Natural killer cell (primary cell): ENCODE data around the gene NCK1. TPM values are rescaled to one million over a fixed set of nuclear protein-coding genes. Genes with fewer than 3 reads are reported as not detected.
A peak's percentile ranks its signal among the peaks of the same experiment; 100 is the strongest.

Experiments used
- ATAC-seq, 3 donors: fragments of 150-1000 bp in 2 of 3; fragments of 200-7000 bp in 1 of 3; cut with Tn5 transposase; 1 replicate in 1 of 3; 2 replicates in 2 of 3; pipeline ENCODE4 v1.10.0; 2021; ENCODE audit warnings: mild to moderate bottlenecking in 2 of 3, moderate library complexity in 2 of 3
- DNase-seq, 2 donors: peaks; one replicate each; pipeline versions ENCODE4 v3.0.0 to v3.0.0-alpha.2; 2013 to 2021; ENCODE audit warnings: mixed read lengths in 1 of 2
- H3K27ac ChIP-seq: one replicate; pipeline ENCODE4 v1.5.1; 2013; ENCODE audit warnings: mild to moderate bottlenecking, low read length
- H3K27me3 ChIP-seq: one replicate; pipeline ENCODE4 v1.6.1; 2013; ENCODE audit warnings: low read length; ENCODE audit not compliant: control insufficient read depth, insufficient read depth
- H3K36me3 ChIP-seq: one replicate; pipeline ENCODE4 v1.6.1; 2013; ENCODE audit warnings: low read length; ENCODE audit not compliant: control insufficient read depth, insufficient read depth
- H3K4me1 ChIP-seq: one replicate; pipeline ENCODE4 v1.6.1; 2013; ENCODE audit warnings: low read length; ENCODE audit not compliant: control insufficient read depth, insufficient read depth
- H3K4me3 ChIP-seq: one replicate; pipeline ENCODE4 v1.5.1; 2013; ENCODE audit warnings: low read length
- H3K9me3 ChIP-seq: one replicate; pipeline ENCODE4 v1.6.1; 2013; ENCODE audit warnings: low read length; ENCODE audit not compliant: control insufficient read depth, insufficient read depth
- H3K27ac Mint-ChIP-seq, 2 donors: one replicate each; pipeline ENCODE4 v1.8.0; 2022; ENCODE audit warnings: mild to moderate bottlenecking in 2 of 2, mixed read lengths in 2 of 2, moderate library complexity in 1 of 2
- H3K27me3 Mint-ChIP-seq, 2 donors: one replicate each; pipeline ENCODE4 v1.8.0; 2022; ENCODE audit warnings: low read depth in 2 of 2, mixed read lengths in 2 of 2
- H3K36me3 Mint-ChIP-seq: one replicate; pipeline ENCODE4 v1.8.0; 2022; ENCODE audit warnings: mixed read lengths
- H3K4me1 Mint-ChIP-seq, 2 donors: one replicate each; pipeline ENCODE4 v1.8.0; 2022; ENCODE audit warnings: mixed read lengths in 2 of 2
- H3K4me3 Mint-ChIP-seq: one replicate; pipeline ENCODE4 v1.8.0; 2022; ENCODE audit warnings: mild to moderate bottlenecking, moderate library complexity, mixed read lengths
- H3K9me3 Mint-ChIP-seq, 2 donors: one replicate each; pipeline ENCODE4 v1.8.0; 2022; ENCODE audit warnings: mixed read lengths in 2 of 2
- CTCF ChIP-seq: fragments of 200-600 bp; IDR thresholded peaks from one replicate; pipeline ENCODE4 v1.8.0; 2022; ENCODE audit warnings: antibody characterized with exemption
- WGBS: methylation state at CpG from one replicate; pipeline ENCODE4 v1.1.7; 2013; ENCODE audit warnings: missing lambda C conversion rate; ENCODE audit not compliant: insufficient coverage; 5-methylcytosine and 5-hydroxymethylcytosine counted together
- intact Hi-C: fragments of 100-400 bp; cut with micrococcal nuclease; formaldehyde crosslinking; loops from one replicate; pipeline ENCODE4 v1.14.2; 2022
- total RNA-seq, 4 donors: library from RNA; stranded (reverse); fragments of 120-200 nt in 1 of 4; gene quantifications; one replicate each; pipeline versions ENCODE4 v1.2.3 to v1.2.4, GENCODE V29; 2013 to 2022

NCK1 gene
- total RNA-seq, 3 donors from 2014 or later (not counting 1 experiment from before 2014, with no cell fraction given): 61.2 to 77.9 (median 69.5) TPM

DNA sequence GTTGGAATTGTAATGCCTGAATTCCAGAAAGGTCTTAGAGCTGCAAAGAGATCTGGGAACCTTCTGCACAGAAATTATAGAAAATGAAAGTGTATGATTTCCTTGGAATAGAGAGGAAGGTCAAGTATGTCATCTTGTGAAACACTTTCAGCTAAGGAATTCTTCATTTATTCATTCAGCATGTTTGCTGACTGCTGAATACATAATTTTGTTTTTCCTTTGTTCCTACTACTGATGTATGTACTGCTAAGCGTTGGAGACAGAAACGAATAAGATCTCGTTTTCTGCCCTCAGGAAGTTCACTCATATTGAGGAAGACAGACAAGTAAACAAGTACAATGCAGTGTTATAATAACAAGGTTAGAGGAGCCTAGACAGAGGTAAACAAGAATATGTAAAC is 81.4 kb downstream of the NCK1 start:
- DNase-seq (no peak), ATAC-seq (no peak)
- peak overlapping the region; percentile 75 for H3K4me3 Mint-ChIP-seq
- H3K27ac ChIP-seq: no peak overlapping the region
- H3K9me3 Mint-ChIP-seq: peaks cover 0 to 2% of the 10 kb centered on the region in 2 donors
- WGBS: 57% methylated on average over 3 of the region's 3 CpGs
- peak overlapping the region; percentile 47 to 62 for H3K27ac Mint-ChIP-seq
- no peaks in the 10 kb centered on the region for H3K36me3 Mint-ChIP-seq
- no peaks in the 10 kb centered on the region for H3K27me3 Mint-ChIP-seq
- H3K4me3 ChIP-seq: no peak overlapping the region
- H3K9me3 ChIP-seq: no peaks in the 10 kb centered on the region
- TF ChIP-seq CTCF: no peak
- peaks cover 12% of the 10 kb centered on the region for H3K36me3 ChIP-seq
- H3K27me3 ChIP-seq: no peaks in the 10 kb centered on the region
- intact Hi-C loops: loop anchor here (5.0 kb wide), 2 partner anchors 36 to 746 kb away; partner anchors contain the start of gene MSL2
- H3K4me1 Mint-ChIP-seq: peaks cover 69 to 71% of the 10 kb centered on the region in 2 donors
- H3K4me1 ChIP-seq: peaks cover 16% of the 10 kb centered on the region

- peak overlapping the region; percentile 74 to 75 for H3K27ac Mint-ChIP-seq
- H3K36me3 ChIP-seq: peaks cover 14% of the 10 kb centered on the region
- H3K4me1 Mint-ChIP-seq: peaks cover 38 to 42% of the 10 kb centered on the region in 2 donors
- DNase-seq: no peak
- no peaks in the 10 kb centered on the region for H3K27me3 Mint-ChIP-seq
- no peak overlapping the region for H3K4me3 Mint-ChIP-seq
- H3K9me3 Mint-ChIP-seq: no peaks in the 10 kb centered on the region
- no peak overlapping the region for H3K27ac ChIP-seq
- no peaks in the 10 kb centered on the region for H3K36me3 Mint-ChIP-seq
- peaks cover 8% of the 10 kb centered on the region for H3K4me1 ChIP-seq
- ATAC-seq: no peak
- WGBS: 100% methylated on average over 1 of the region's 1 CpG
- H3K4me3 ChIP-seq: no peak overlapping the region
- no peaks in the 10 kb centered on the region for H3K27me3 ChIP-seq
- H3K9me3 ChIP-seq: no peaks in the 10 kb centered on the region
- TF ChIP-seq CTCF: no peak
- intact Hi-C loops: no loop called here
Measured at GRCh38 chr3:136946978-136947377, 85.0 kb downstream of the NCK1 start.

DNA sequence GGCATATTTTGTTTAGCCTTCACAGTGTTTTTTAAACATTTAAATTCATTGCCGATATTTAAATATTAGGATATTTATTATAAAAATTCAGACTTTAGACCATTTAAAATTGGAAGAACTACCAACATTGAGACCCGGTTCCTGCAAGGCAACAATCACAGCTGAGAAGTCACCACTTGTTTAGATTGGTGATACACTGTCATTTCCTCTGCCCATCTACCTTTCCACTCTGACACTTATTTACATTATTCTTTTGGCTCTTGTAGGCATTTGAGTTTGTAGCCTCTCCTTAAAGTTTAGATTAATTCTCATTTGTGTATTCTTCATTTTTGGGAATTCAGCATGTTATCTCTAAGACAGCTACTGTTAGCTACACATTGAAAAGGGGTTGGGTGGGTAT is 85.5 kb downstream of the NCK1 start:
- H3K4me3 Mint-ChIP-seq: no peak overlapping the region
- H3K27ac ChIP-seq: no peak overlapping the region

More for the DNA sequence above, 85.5 kb downstream of the NCK1 start:
- Histone ChIP-seq H3K27me3 (no peaks in the 10 kb centered on the region), H3K9me3 (no peaks in the 10 kb centered on the region), H3K4me1 (peaks cover 6% of the 10 kb centered on the region), H3K4me3 (no peak overlapping the region), H3K36me3 (peaks cover 14% of the 10 kb centered on the region)
- H3K9me3 Mint-ChIP-seq: no peaks in the 10 kb centered on the region
- DNase-seq (no peak), ATAC-seq (peak in 1 of 3 donors; percentile 46)
- H3K4me1 Mint-ChIP-seq: peaks cover 38 to 41% of the 10 kb centered on the region in 2 donors
- intact Hi-C loops: no loop called here
- H3K27me3 Mint-ChIP-seq: no peaks in the 10 kb centered on the region
- no peaks in the 10 kb centered on the region for H3K36me3 Mint-ChIP-seq
- no peak for TF ChIP-seq CTCF
- 0% methylated on average over 1 of the region's 2 CpGs for whole genome bisulfite sequencing
- peak overlapping the region; percentile 74 to 75 for H3K27ac Mint-ChIP-seq
